H1 (cell line): ENCODE measurements around the gene DUSP18.

Source experiments
- BRCA1 ChIP-seq: IDR thresholded peaks from 2 replicates; pipeline ENCODE4 v1.6.1; 2012; ENCODE audit warnings: low read depth, low read length, improper control_type of control experiment
- CHD1 ChIP-seq: IDR thresholded peaks from 2 replicates; pipeline ENCODE4 v1.6.1; 2012; ENCODE audit warnings: low read depth, low read length, improper control_type of control experiment
- EZH2 ChIP-seq: fragments of 200-600 bp; sonication (generic); IDR thresholded peaks from 2 replicates; pipeline ENCODE4 v1.7.1; 2012; ENCODE audit warnings: low read depth, mild to moderate bottlenecking, moderate library complexity, low read length, inconsistent platforms; ENCODE audit not compliant: severe bottlenecking
- POLR2AphosphoS5 ChIP-seq: IDR thresholded peaks from 2 replicates; pipeline ENCODE4 v1.6.1; 2011; ENCODE audit warnings: low read depth, low read length
- RNF2 ChIP-seq: fragments of 200-900, 300-1000 bp; sonication (generic); IDR thresholded peaks from 2 replicates; pipeline ENCODE4 v1.7.1; 2016; ENCODE audit warnings: borderline replicate concordance, low read depth, mild to moderate bottlenecking, antibody characterized with exemption, low read length; ENCODE audit not compliant: poor library complexity, severe bottlenecking; ENCODE audit errors: missing control alignments
- SUZ12 ChIP-seq: fragments of 200-600 bp; sonication (generic); IDR thresholded peaks from 2 replicates; pipeline ENCODE4 v1.6.1; 2012; ENCODE audit warnings: mild to moderate bottlenecking, inconsistent platforms, low read length, moderate library complexity, mixed read lengths
- TEAD4 ChIP-seq: IDR thresholded peaks from 2 replicates; pipeline ENCODE4 v1.6.1; 2012; ENCODE audit warnings: low read depth, low read length, inconsistent platforms, mixed read lengths
- YY1 ChIP-seq: IDR thresholded peaks from 2 replicates; pipeline ENCODE4 v1.6.1; 2011; ENCODE audit warnings: low read depth, mild to moderate bottlenecking, low read length
- TF ChIP-seq, protein P1 (sequence below), 3 experiments: IDR thresholded peaks; 1 replicate in 2 of 3; 2 replicates in 1 of 3; pipeline versions ENCODE4 v1.5.1 to v1.6.1; 2011; ENCODE audit warnings: low read length in 3 of 3, mild to moderate bottlenecking in 3 of 3, inconsistent platforms in 2 of 3, low read depth in 1 of 3, moderate library complexity in 1 of 3; ENCODE audit not compliant: insufficient read depth in 1 of 3; ENCODE audit errors: control extremely low read depth in 1 of 3
- TF ChIP-seq, protein P2 (sequence below): IDR thresholded peaks from 2 replicates; pipeline ENCODE4 v1.6.1; 2012; ENCODE audit warnings: low read length, inconsistent platforms

DNA sequence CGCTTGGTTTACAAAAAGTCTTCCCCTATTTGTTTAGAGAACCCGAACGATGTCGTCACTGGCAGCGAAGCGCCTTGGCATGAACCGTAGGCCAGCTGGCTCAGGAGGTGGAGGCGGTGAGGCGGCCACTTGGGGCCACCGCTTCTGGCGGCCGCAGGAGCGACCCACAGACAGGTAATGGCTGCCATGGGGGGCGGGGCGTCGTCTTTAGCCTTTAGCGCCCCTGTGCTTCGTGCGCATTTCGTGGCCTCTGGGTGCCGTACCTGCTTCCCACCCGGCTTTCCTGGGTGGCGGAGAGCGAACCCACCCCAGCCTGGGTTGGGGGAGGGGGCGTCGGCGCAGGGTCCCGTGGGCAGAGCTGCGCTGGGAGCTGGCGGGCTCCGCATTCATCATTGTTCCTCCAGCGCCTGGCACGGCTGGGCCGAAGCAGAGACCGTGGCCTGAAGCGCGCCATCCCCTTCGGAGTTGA is 26.5 kb upstream of the DUSP18 start:
- TF ChIP-seq SUZ12 (no peak), RNF2 (no peak), BRCA1 (no peak), TEAD4 (no peak), EZH2 (no peak), CHD1 (no peak), POLR2AphosphoS5 (no peak), YY1 (peak; percentile 91)
- TF ChIP-seq, protein P1, sequence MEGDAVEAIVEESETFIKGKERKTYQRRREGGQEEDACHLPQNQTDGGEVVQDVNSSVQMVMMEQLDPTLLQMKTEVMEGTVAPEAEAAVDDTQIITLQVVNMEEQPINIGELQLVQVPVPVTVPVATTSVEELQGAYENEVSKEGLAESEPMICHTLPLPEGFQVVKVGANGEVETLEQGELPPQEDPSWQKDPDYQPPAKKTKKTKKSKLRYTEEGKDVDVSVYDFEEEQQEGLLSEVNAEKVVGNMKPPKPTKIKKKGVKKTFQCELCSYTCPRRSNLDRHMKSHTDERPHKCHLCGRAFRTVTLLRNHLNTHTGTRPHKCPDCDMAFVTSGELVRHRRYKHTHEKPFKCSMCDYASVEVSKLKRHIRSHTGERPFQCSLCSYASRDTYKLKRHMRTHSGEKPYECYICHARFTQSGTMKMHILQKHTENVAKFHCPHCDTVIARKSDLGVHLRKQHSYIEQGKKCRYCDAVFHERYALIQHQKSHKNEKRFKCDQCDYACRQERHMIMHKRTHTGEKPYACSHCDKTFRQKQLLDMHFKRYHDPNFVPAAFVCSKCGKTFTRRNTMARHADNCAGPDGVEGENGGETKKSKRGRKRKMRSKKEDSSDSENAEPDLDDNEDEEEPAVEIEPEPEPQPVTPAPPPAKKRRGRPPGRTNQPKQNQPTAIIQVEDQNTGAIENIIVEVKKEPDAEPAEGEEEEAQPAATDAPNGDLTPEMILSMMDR (IDR thresholded peaks at IDR 0.05; ENCODE audit: control extremely low read depth in 1 of 3, insufficient read depth in 1 of 3, low read depth in 1 of 3, low read length in 3 of 3), result no peak
- TF ChIP-seq, protein P2, sequence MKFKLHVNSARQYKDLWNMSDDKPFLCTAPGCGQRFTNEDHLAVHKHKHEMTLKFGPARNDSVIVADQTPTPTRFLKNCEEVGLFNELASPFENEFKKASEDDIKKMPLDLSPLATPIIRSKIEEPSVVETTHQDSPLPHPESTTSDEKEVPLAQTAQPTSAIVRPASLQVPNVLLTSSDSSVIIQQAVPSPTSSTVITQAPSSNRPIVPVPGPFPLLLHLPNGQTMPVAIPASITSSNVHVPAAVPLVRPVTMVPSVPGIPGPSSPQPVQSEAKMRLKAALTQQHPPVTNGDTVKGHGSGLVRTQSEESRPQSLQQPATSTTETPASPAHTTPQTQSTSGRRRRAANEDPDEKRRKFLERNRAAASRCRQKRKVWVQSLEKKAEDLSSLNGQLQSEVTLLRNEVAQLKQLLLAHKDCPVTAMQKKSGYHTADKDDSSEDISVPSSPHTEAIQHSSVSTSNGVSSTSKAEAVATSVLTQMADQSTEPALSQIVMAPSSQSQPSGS, result no peak
